Superior temporal gyrus (tissue), 1 donor: ENCODE results near the gene TOMM20.

Source experiments
- DNase-seq: peaks from one replicate; pipeline ENCODE4 v3.0.0-alpha.2; 2016; ENCODE audit errors: extremely low spot score

TOMM20 gene

DNA sequence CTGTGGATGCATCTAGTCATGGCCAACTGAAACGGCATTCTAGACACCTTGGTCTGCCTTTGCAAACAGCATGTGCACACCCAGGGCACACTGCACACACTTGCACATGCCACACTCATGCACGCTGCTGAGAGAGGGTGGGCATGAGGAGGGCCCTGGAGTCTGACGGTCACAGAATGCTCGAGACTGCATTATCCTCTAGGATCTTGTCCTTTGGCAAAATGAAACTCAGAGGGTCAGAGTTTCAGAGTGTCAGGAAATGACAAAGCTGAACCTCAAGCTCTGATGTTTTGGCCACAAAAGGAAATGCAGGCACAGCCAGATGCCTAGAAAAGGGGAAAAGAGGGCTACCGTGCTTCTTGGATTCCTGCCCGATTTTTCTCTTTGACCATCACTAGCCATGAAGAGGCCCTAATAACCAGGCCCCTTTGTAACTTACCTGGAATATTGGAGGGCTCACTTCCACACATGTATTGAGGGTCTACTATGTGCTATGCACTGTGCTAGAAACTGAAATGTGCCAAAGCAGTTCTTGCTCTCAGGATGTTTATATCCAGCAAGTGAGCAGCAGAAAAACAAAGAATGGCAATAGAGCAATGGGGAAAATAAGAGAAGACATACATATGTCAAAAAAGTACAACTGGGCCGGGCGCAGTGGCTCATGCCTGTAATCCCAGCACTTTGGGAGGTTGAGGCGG is 65.4 kb downstream of the TOMM20 start:
- DNase-seq, result no peak

DNA sequence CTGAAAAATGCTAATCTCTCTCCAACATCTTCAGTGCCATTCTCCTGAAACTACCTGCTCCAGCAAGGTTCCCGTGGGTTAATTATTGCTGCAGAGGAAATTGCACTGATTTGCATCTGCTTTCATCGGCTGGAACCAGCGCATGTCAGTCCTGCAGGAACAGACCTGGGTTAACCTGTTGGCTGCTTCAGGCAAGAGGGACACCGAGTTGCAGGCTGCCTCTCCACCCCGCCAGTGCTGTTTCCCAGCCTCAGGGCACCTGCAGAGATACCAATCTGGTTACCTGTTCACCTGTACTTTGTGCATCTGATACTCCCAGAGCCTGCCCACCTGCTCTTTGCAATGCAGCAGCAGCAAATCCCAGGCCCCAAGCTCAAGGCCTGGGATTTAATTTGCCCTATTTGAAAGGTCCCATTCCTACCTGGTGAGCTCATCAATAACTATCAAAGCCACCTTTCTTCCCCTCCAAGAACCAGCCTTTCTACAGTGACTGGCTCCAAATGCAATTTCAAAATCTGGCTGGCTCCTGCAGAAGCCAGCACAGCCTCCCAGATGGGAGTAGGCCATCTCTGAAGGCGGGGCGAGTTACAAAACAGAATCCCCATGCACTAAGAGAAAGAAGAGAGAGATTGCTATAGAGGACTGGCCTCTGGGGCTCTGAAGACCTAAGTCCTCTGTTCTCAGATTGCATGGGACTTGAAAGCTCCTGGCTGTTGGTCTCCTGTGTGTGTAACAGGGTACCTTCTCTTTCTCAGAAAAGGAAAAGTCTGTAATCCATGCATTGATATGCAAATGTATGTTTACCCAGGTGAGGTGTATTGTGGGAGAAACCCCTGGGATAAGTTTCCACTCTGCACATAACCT is 67.8 kb downstream of the TOMM20 start:
- DNase-seq, result no peak
